ENCODE data around the gene ZNF627. TPM values are rescaled to one million over a fixed set of nuclear protein-coding genes. Genes with fewer than 3 reads are reported as not detected.
A peak's percentile ranks its signal among the peaks of the same experiment; 100 is the strongest.
"Not testable (repeated sequence)": the region's sequence is repeated elsewhere in the genome, so short reads cannot be mapped to it uniquely, and the experiment has no call there.

ZNF627 gene
- total RNA-seq, 1 experiment from 2014 or later: 18.8 TPM

DNA sequence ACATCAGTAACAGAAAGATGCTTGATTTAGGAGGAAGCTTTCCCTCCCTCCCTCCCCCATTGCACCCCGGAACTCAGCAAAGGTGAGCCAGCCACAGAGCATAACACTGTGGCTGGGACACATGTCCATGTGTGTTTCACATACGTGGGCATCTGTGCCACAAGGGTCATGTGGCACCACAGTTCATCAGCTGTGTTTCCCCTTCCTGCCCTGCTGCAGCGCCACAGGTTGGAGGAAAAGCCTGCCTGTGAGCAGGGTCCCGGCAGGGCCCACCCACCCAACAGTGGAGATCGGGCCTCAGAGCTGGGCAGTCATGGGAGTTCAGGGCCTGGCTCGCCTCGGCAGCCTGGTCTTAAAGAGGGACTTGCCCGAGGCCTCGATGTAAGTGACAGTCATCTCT is 22.6 kb upstream of the ZNF627 start:
- DNase-seq (ENCODE audit: low spot score): no peak

DNA sequence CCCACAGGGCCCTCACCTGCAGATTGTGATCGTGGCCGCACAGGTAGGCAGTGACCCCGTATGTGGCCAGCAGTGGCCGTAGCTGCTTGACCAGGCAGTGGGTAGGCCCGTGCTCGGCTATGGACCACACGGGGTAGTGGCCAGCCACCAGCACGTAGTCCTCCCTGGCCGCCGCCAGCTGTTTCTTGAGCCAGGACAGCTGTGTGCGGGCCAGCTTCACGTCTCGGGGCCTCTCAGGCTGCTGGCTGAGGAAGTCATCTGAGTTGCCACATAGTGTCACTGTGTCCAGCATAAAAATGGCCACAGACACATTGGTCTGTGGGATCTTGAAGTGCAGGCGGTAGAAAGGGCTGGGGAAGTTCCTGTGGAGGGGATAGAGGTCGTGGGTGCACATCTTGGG is 21.1 kb upstream of the ZNF627 start:
- DNase-seq (ENCODE audit: low spot score): no peak

DNA sequence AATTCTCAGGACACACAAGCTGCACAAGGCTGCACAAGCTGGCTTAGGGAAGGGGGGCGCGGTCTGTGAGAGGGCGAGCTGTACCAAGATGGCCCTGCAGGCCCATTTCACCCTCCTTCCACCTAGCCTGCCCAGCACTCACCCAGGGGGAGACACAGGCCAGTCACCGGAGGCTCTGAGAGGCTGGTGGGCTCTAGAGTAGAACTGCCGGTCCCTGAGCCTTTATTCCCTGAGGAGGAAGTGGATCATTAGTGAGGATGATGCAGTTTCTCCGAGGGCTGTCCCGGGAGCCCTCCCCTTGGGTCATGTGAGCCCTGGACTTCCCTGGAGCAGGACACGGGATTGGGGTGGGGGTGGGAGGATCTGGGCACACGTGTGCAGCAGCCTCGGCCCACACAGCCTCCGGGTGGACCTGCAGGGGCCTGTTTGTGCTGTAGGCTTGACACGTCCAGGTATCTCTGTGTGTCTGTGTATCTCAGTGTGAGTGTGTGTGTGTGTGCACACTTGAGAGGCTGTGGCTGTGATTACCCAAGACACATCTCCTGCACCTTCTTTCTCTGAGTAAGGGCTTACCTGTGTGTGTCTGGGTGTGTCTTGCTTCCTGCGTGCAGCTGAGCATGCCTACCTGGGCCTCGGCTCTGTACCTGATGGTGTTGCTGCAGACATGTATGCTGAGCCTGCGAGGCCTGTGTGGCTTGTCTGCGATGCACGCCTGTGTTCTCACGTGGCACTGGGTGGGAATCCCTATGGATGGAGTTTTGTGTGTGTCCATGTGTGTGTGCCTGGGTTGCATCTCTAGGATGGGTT is 19.6 kb upstream of the ZNF627 start, which contains the start of gene ACP5:
ACP5 (minus strand) TSS at position 195 of the 807 bp plus-strand sequence. CDS start 328 bp downstream, outside the sequence.
- DNase-seq (ENCODE audit: low spot score): peak; percentile 32

DNA sequence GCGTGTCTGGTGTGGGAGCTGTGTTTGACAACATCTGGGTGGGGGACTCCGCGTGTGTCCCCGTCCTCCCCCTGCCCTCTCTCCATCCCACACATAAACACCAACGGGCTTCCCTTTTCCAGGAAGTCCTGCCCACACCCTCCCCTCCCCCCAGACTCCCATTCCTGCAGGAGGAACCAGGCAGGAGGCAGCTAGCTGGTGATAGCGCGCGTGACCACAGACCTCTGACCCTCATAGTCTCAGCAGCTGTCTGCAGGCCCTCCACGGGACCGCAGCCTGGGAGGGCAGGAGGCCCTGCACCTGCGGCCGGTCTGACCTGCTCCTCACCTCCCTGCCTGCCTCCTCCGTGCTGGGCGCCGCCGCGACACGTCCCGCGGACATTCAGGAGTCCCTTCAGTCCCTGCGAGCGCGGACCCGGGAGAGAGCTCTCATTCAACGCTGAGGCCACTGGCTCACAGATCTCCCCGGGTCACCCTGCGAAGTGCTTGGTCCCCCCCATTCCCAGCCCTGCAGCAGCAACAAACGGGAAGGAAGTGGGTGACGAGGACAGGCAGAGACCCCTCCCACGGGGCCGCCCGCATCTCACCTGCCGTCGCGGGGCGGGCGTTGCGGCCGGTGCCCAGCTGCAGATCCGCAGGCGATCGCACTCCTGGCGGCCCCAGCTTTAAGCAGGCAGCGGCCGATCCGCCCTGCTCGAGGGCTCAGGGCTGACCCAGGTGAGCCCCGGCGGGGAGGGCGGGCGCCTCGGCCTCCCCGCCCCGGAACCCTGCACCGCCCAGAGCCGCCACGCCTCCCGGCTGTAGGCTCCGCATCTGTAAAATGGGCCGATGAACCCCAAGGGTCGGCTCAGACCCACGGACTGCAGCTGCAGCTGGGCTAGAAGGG is 18.8 kb upstream of the ZNF627 start:
- no peak for DNase-seq (ENCODE audit: low spot score)

DNA sequence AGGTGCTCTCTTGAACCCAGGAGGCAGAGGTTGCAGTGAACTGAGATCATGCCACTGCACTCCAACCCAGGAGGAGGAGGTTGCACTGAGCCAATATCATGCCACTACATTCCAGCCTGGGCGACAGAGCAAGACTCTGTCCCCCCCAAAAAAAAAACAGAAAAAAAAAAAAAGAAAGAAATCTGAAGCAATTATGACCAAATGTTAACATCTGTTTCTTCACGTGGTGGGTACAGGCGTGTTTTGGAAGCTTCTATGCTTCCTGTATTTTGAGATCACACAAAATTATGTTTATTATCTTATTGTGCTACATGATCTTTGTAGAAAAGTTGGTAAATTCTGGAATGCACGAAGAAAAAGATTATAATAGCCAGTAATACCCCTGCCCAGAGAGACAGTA is 17.2 kb upstream of the ZNF627 start:
- no peak for DNase-seq (ENCODE audit: low spot score)

DNA sequence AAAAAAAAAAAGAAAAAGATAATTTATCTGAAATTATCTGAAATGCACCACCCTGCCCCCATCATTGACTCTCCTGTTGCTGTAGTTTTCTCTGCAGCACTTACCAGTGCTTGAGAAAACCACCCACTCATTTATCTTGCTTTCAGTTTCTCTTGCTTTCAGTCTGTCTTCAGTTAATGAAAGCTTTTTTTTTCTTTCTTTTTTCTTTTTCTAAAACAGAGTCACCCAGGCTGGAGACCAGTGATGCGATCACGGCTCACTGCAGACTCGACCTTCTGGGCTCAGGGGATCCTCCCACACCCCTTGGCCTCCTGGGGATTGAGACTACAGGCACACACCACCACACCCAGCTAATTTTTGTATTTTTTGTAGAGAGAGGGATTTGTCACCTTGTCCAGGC is 15.5 kb upstream of the ZNF627 start:
- no peak for DNase-seq (ENCODE audit: low spot score)

DNA sequence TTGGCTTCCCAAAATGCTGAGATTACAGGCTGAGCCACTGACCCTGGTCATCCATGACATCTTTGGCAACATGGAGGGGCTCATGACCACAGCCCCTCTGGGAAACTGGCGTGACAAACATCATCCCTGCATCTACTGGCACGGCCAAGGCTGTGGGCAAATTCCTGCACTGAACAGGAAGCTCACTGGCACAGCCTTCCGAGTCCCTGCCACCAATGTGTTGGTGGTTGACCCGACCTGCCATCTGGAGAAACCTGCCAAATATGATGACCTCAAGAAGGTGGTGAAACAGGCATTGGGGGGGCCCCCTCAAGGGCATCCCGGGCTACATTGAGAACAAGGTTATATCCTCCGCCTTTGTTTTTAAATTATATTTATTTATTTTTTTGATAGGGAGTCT is 11.0 kb upstream of the ZNF627 start:
- no peak for DNase-seq (ENCODE audit: low spot score)

DNA sequence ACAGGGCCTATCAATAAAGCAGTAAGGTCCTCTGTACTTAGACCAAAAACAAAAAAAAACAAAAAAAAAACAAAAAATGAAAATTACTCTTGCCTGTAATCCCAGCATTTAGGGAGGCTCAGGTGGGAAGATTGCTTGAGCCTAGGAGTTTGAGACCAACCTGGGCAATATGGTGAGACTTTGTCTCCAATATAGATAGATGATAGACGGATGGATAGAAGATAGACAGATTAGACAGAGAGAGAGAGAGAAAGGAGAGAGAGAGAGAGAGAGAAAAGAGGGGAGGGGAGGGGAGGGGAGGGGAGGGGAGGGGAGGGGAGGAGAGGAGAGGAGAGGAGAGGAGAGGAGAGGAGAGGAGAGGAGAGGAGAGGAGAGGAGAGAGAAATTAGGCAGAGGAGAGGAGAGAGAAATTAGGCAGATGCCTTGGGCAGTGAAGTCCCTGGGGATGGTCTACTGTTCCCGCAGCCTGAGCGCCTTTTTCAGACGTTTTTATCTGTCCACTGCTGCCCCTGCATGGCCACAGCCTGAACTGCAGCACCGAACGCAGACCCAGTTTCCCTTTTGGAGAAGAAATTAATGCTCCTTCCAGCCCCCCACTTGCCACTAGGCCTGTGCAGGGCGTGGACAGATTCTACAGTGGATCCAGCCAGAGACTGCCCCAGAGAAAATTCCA is 9.8 kb upstream of the ZNF627 start:
- peak; percentile 64 for DNase-seq (ENCODE audit: low spot score)

DNA sequence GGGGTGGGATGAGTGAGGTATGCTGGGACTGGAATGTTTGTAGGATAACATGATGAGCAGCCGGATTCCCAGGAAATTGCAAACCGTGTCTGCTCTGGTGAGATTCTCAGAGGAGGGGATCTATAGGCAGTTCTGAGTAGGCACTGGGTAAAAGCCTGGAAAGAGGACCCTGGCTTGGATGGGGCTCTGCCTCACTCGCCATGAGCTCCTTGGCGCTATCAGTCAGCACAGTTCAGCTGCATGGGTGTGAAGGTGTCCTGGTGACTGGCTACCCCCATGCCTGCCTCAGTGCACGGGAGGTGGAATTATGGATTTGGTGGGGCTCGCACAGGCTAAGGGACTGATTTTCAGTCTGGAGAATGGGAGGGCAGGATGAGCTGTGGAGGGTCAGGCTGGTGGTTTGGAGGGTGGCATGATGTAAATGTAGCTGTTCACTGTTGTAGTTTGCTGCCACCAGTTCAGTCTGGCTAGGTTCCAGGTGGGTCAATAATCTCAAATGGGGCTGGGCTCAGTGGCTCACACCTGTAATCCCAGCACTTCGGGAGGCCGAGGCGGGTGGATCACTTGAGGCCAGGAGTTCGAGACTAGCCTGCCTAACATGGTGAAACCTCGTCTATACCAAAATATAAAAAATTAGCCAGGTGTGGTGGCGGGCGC is 9.2 kb upstream of the ZNF627 start:
- DNase-seq (ENCODE audit: low spot score): no peak

DNA sequence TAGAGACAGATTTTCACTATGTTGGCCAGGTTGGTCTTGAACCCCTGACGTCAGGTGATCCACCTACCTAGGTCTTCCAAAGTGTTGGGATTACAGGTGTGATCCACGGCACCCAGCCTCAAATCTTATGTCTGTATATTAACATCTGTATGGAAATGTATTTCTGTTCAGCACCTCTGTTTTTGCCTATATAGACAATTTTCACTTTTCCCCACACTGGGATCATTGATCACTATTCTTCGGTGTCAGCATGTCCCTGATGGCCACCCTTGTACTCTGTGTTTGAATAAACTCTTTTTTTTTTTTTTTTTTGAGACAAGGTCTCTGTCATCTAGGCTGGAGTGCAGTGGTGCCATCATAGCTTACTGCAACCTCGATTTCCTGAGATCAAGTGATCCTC is 3.2 kb upstream of the ZNF627 start:
- DNase-seq (ENCODE audit: low spot score): no peak

DNA sequence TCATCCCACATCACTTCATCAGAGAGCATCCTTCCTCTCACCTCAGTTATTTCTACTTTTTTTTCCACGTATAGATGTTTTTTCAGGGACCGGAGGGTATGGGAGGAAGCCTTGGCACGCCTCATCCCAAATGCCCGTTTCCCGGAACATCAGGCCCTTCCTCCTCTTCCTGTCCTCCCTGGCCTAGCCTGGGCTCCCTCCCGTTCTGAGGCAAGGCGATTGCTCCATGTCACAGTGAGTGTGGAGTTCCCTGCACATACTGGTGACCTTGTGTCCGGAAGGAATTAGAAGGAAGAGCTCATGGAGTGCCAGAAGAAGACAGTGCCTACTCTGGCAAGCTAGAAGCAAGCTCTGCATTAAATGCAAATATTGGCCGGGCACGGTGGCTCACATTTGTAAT is 1.1 kb upstream of the ZNF627 start:
- no peak for DNase-seq (ENCODE audit: low spot score)

DNA sequence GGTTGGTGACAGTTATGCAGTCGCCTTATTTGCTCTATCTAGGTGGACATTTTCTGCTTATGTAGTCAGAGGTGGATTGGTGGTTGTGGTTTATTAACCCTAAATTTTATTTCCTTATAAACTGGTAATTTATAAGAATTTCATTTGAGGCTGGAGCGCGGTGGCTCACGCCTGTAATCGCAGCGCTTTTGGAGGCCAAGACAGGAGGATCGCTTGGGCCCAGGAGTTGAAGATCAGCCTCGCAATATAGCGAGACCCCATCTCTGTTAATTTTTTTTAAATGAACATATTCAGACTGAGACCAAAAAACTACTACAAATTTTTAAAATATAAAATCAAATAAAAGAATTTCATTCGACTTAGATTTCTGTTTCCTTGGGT is 810 bp downstream of the ZNF627 start:
- DNase-seq (ENCODE audit: low spot score): no peak

DNA sequence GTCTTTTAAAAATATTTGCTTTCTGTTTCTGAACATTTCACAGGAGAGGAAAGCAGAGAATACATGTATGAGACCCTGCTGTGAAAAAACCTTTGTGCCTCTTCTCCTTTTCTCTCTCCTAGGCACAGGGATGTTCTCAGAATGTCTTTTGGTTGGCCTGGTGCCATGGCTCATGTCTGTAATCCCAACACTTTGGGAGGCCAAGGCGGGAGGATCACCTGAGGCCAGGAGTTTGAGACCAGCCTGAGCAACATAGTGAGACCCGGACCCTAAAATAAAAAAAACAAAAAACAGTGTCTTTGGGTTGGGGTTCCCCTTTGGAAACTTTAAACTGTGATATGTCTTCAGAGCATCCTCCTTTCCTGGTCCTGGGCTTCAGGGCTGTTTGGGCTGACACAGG is 1.5 kb downstream of the ZNF627 start:
- no peak for DNase-seq (ENCODE audit: low spot score)

DNA sequence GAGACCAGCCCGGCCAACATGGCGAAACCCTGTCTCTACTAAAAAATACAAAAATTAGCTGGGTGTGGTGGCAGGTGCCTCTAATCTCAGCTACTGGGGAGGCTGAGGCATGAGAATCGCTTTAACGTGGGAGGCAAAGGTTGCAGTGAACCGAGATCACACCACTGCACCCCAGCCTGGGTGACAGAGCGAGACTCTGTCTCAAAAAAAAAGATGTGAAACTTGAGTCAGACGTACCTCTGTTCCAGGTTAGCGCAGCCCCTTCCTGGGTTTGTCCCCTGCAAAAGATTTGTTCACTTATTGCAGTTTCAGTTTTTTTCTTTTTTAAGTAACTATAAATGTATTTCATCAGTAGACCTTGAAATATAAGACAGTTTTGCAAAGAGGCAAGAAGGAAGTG is 2.4 kb downstream of the ZNF627 start:
- DNase-seq (ENCODE audit: low spot score): not testable (repeated sequence)

DNA sequence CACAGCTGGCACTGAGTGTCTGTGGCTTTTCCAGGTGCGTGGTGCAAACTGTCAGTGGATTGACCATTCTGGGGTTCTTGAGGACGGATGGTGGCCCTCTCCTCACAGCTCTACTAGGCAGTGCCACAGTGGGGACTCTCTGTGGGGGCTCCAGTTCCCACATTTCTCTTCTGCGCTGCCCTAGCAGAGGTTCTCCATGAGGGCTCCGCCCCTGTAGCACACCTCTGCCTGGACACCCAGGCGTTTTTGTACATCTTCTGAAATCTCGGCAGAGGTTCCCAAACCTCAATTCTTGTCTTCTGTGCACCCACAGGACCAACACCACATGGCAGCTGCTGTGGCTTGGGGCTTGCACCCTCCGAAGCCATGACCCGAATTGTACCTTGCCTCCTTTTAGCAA is 9.2 kb downstream of the ZNF627 start:
- DNase-seq (ENCODE audit: low spot score): no peak

DNA sequence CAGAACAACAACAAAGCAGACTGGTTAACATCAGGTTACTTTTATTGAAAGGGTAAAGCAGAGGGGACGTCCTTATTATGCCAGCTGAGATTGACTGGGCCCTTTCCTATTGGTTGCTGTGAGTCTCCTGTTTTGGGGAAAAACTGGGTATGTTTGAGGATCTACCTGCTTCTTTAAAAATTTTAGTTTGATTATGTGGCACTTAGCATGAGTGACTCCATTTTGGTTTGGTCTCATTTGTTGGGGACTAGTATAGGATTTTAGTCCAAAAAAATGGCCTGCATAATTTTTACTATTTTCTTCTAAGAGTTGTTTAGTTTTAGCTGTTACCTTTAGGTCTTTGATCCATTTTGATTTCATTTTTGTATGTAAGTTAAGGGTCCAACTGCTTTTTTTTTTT is 14.4 kb downstream of the ZNF627 start:
- no peak for DNase-seq (ENCODE audit: low spot score)

DNA sequence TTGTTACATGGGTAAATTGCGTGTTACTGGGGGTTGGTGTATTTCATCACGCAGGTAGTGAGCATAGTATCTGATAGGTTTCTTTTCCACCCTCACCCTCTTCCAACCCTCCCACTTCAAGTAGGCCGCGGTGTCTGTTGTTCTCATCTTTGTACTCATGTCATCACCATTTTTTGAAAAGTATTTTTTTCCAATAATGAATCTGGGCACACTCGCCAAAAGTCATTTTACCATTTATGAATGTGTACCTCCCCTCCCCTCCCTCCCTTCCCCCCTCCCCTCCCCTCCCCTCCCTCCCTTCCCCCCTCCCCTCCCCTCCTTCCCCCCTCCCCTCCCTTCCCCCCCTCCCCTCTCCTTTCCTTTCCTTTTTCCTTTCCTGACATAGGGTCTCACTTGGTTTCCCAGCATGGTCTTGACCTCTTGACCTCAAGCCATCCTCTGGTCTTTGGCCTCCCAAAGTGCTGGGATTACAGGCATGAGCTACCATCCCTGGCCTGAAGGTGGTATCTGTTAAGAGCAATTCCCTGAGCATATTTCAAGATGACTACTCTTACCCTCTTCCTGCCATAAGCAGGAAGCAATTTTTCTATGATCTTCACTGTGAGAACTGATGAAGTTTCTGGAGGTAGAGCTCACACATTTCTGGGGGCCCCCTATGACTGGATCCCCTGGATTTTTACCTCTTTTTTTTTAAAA is 15.7 kb downstream of the ZNF627 start:
- DNase-seq (ENCODE audit: low spot score): no peak

DNA sequence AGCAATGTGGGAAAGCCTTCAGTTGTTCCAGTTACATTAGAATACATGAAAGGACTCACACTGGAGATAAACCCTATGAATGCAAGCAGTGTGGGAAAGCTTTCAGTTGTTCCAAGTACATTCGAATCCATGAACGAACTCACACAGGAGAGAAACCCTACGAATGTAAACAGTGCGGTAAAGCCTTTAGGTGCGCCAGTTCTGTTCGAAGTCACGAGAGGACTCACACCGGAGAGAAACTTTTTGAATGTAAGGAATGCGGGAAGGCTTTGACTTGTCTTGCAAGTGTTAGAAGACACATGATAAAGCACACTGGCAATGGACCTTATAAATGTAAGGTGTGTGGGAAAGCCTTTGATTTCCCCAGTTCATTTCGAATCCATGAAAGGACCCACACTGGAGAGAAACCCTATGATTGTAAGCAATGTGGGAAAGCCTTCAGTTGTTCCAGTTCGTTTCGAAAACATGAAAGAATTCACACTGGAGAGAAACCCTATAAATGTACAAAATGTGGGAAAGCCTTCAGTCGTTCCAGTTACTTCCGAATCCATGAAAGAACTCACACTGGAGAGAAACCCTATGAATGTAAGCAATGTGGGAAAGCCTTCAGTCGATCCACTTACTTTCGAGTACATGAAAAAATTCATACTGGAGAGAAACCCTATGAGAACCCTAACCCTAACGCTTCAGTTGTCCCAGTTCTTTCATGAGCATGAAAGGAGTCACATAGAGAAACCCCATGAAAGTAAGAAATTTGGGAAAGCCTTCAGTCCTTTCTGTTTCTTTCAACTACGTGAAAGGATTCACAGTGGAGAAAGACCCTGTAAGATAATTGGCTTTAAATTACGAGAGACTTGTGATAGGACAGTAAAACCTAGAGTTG is 20.1 kb downstream of the ZNF627 start:
- DNase-seq (ENCODE audit: low spot score): no peak

DNA sequence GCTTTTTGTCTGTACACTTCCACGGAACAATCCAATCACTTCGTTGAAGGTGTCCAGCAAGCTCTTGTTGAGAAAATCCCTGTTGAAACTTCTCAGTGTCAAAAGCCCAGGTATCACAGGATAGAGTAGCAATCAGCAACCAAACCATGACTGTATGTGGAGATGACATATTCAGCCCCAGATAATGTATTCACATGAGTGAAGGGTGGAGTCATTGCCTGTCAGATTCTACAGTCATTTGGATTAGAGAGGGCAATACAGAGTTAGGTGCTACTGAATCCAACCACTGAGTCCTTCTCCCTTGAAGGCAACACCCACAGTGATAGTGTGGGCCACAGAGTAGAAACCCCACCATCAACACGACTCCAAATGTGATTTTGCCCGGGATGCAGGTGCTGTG is 23.3 kb downstream of the ZNF627 start:
- DNase-seq (ENCODE audit: low spot score): no peak

DNA sequence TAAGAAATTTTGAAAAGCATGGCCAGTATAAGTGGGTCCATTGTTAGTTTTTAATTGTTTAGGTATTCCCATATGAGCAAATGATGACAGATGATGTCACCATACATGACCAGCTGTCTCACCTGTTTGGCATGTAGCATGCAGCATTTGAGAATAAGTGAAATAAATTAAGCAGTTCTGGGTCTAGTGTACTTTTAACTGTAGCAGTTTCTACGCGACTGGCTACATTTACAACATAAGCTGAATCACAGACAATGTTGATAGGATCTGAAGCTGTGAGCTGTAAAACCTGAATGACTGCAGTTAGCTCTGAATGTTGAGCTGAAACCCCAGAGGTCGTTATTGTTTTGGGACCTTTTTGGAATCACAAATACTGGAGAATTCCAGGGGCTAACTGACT is 25.1 kb downstream of the ZNF627 start:
- not testable (repeated sequence) for DNase-seq (ENCODE audit: low spot score)

Measured in A172 (cell line).